ENCODE measurements around the gene RAET1L. TPM values are rescaled to one million over a fixed set of nuclear protein-coding genes. Genes with fewer than 3 reads are reported as not detected.

The RAET1L gene
- polyA plus RNA-seq, 3 donors, result not detected

DNA sequence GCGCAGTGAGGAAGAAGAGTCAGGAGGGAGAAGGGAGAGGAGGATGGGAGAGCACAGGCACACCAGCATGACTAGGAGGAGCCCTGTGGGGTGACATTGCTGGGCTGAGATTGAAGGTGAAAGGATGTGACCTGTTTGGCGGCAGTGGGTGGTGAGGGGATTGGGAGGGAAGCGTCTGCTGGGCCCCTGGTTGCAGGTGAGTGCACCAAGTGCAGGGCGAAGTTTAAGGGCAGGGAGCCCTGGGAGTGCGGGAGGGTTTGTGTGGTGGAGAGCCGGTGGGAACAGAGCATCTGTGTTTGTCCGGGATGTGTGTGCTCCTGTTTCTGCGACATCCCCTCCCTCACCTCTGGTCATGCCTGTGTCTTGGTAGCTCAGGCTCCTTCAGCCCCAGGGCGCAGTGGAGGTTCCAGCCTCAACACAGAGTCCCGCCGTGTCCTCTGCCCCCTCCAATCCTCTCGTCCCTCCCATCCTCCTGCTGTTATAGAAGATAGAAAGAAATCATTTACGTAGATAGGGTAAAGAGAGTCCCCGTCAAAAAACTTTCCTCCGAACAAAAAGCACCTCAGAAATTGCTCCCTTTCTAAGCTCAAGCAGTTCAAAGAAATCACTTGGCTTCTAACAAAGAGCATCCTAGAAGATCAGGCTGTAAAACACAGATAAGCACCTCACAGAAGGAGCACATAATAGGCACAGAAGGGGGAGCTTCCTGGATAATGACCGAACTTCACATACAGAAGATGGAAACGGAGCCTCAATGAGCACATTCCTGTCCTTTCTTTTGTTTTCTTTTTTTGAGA lies 36.6 kb downstream of the RAET1L start:
- peaks cover 5 to 59% (median 36%) of the 10 kb centered on the region in 7 donors for H3K9me3 Mint-ChIP-seq
- no peak for DNase-seq
- Histone ChIP-seq H3K4me2 (replicated peaks; ENCODE audit: extremely low read depth, low read length, poor library complexity, severe bottlenecking) (no peak overlapping the region), H3K9ac (ENCODE audit: insufficient read depth, low read length, poor library complexity, severe bottlenecking) (no peak overlapping the region), H3K79me2 (ENCODE audit: insufficient read depth, low read length) (no peaks in the 10 kb centered on the region), H3K4me3 (replicated peaks in 1 of 3; ENCODE audit: low read depth in 2 of 3, low read length in 3 of 3) (no peak overlapping the region), H2AFZ (ENCODE audit: insufficient read depth, low read depth, low read length, poor library complexity, severe bottlenecking) (no peak overlapping the region), H3K36me3 (replicated peaks in 1 of 2; ENCODE audit: control insufficient read depth in 1 of 2, insufficient read depth in 2 of 2, low read length in 2 of 2) (no peaks in the 10 kb centered on the region), H3K27me3 (ENCODE audit: control insufficient read depth in 2 of 2, insufficient read depth in 2 of 2, low read length in 2 of 2) (peaks cover 92 to 99% of the 10 kb centered on the region in 2 donors), H3K9me3 (replicated peaks in 1 of 2; ENCODE audit: control insufficient read depth in 1 of 2, insufficient read depth in 1 of 2, low read length in 2 of 2) (peaks cover 9 to 49% of the 10 kb centered on the region in 2 donors), H3K27ac (ENCODE audit: low read depth in 1 of 2, low read length in 2 of 2) (no peak overlapping the region), H4K20me1 (ENCODE audit: insufficient read depth, low read length) (no peaks in the 10 kb centered on the region), H3K4me1 (ENCODE audit: control insufficient read depth in 1 of 2, insufficient read depth in 2 of 2, low read length in 2 of 2) (peaks cover 18 to 21% of the 10 kb centered on the region in 2 donors)
- H3K27me3 Mint-ChIP-seq (ENCODE audit: low read depth in 3 of 3), result peaks cover 97 to 99% (median 99%) of the 10 kb centered on the region in 3 donors
- 22% methylated on average over 4 of the region's 17 CpGs for WGBS (ENCODE audit: insufficient coverage)
- intact Hi-C loops (cut with micrococcal nuclease), result no loop called here
- H3K36me3 Mint-ChIP-seq, result peaks cover 7 to 24% of the 10 kb centered on the region in 2 donors
- peak overlapping the region in 1 of 2 donors; percentile 91 for H3K4me3 Mint-ChIP-seq
- no peak overlapping the region for H3K27ac Mint-ChIP-seq
- peaks cover 22% of the 10 kb centered on the region for H3K4me1 Mint-ChIP-seq
- TF ChIP-seq, protein P1, sequence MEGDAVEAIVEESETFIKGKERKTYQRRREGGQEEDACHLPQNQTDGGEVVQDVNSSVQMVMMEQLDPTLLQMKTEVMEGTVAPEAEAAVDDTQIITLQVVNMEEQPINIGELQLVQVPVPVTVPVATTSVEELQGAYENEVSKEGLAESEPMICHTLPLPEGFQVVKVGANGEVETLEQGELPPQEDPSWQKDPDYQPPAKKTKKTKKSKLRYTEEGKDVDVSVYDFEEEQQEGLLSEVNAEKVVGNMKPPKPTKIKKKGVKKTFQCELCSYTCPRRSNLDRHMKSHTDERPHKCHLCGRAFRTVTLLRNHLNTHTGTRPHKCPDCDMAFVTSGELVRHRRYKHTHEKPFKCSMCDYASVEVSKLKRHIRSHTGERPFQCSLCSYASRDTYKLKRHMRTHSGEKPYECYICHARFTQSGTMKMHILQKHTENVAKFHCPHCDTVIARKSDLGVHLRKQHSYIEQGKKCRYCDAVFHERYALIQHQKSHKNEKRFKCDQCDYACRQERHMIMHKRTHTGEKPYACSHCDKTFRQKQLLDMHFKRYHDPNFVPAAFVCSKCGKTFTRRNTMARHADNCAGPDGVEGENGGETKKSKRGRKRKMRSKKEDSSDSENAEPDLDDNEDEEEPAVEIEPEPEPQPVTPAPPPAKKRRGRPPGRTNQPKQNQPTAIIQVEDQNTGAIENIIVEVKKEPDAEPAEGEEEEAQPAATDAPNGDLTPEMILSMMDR (IDR thresholded peaks at IDR 0.05), result no peak

DNA sequence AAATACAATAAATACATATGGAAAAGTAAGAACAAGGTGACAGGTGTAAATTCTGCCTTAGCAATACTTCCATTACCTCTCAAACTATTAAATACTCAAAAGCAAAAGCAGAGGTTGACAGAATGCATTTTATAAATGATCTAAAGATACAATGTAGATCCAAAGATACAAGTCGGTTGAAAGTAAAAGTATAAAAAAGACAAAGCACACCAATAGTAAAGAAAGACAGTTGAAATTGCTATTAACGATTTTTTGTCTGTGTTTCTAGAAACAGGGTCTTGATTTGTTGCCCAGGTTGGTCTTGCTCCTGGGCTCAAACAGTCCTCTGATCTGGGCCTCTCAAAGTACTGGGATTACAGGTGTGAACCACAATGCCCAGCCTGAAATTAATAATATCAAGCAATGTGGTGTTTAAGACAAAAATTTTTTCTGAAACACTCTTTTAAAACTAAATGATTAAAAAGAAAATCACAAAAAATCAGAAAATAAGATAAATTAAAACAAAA lies 37.7 kb downstream of the RAET1L start:
- peaks cover 88 to 98% of the 10 kb centered on the region in 2 donors for H3K27me3 ChIP-seq (ENCODE audit: control insufficient read depth in 2 of 2, insufficient read depth in 2 of 2, low read length in 2 of 2)
- peaks cover 9 to 52% of the 10 kb centered on the region in 2 donors for H3K9me3 ChIP-seq (replicated peaks in 1 of 2; ENCODE audit: control insufficient read depth in 1 of 2, insufficient read depth in 1 of 2, low read length in 2 of 2)
- H3K36me3 ChIP-seq (replicated peaks in 1 of 2; ENCODE audit: control insufficient read depth in 1 of 2, insufficient read depth in 2 of 2, low read length in 2 of 2), result no peaks in the 10 kb centered on the region
- H3K9ac ChIP-seq (ENCODE audit: insufficient read depth, low read length, poor library complexity, severe bottlenecking), result no peak overlapping the region
- no peak overlapping the region for H3K27ac ChIP-seq (ENCODE audit: low read depth in 1 of 2, low read length in 2 of 2)
- H4K20me1 ChIP-seq (ENCODE audit: insufficient read depth, low read length), result no peaks in the 10 kb centered on the region
- H3K4me1 Mint-ChIP-seq, result peaks cover 22% of the 10 kb centered on the region
- H3K27me3 Mint-ChIP-seq (ENCODE audit: low read depth in 3 of 3), result peaks cover 97 to 99% (median 99%) of the 10 kb centered on the region in 3 donors
- no peak overlapping the region for H3K27ac Mint-ChIP-seq
- peaks cover 18 to 21% of the 10 kb centered on the region in 2 donors for H3K4me1 ChIP-seq (ENCODE audit: control insufficient read depth in 1 of 2, insufficient read depth in 2 of 2, low read length in 2 of 2)
- intact Hi-C loops (cut with micrococcal nuclease), result no loop called here
- no peak overlapping the region for H2AFZ ChIP-seq (ENCODE audit: insufficient read depth, low read depth, low read length, poor library complexity, severe bottlenecking)
- H3K4me3 Mint-ChIP-seq, result peak overlapping the region in 1 of 2 donors; percentile 91
- H3K4me3 ChIP-seq (replicated peaks in 1 of 3; ENCODE audit: low read depth in 2 of 3, low read length in 3 of 3), result no peak overlapping the region
- peaks cover 5 to 64% (median 39%) of the 10 kb centered on the region in 7 donors for H3K9me3 Mint-ChIP-seq
- no peaks in the 10 kb centered on the region for H3K79me2 ChIP-seq (ENCODE audit: insufficient read depth, low read length)
- WGBS (ENCODE audit: insufficient coverage), result 14% methylated on average over 1 of the region's 2 CpGs
- peaks cover 7 to 24% of the 10 kb centered on the region in 2 donors for H3K36me3 Mint-ChIP-seq
- TF ChIP-seq, protein P1 (IDR thresholded peaks at IDR 0.05), result no peak
- no peak overlapping the region for H3K4me2 ChIP-seq (replicated peaks; ENCODE audit: extremely low read depth, low read length, poor library complexity, severe bottlenecking)
- no peak for DNase-seq
